ENCODE results near the gene ZNF79.

ZNF79 gene

DNA sequence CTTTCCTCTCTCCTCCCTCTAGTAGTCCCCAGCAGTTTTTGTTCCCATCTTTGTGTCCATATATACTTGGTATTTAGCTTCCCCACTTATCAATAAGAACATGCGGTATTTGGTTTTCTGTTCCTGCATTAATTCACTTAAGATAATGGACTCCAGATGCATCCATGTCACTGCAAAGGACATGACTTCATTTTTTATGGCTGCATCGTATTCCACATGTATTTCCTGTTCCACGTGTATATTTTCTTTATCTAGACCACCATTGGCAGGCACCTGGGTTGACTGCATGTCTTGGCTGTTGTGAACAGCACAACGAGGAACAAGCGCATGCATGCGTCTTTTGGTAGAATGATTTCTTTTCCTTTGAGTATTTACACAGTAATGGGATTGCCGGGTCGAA is 6.2 kb downstream of the ZNF79 start:
- DNase-seq: no peak

DNA sequence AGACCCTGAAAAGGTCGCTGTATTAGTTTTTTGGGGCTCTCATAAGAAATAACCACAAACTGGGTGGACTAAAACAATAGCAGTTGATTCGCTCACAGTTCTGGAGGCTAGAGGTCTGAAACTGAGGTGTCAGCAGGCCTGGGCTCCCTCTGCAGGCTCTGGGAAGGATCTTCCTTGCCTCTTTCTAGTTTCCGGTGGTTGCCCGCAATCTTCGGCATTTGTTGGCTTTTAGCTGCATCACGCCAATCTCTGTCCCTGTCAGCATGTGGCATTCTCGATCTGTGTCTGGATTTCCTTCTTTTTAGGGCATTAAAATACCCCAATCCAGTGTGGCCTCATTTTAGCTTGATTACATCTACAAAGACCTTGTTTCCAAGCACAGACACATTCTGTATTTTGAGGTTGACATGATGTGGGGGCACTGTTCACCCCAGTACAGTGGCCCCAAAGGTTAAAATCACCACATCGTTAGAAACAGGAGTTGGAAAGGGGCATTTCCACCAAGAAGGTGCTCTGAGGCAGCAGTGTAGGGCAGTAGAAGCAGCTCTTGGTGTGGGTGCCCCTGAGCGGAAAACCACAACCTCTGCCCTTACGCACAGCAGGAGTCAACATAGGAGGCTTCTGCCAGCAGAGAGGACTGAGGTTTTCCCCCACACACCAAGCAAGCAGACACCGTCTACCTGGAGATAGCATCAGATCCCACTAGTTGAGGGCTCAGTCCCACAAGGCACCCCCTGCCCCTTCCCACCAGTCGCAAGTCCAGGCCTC is 13.5 kb downstream of the ZNF79 start:
- DNase-seq: peak; percentile 41

DNA sequence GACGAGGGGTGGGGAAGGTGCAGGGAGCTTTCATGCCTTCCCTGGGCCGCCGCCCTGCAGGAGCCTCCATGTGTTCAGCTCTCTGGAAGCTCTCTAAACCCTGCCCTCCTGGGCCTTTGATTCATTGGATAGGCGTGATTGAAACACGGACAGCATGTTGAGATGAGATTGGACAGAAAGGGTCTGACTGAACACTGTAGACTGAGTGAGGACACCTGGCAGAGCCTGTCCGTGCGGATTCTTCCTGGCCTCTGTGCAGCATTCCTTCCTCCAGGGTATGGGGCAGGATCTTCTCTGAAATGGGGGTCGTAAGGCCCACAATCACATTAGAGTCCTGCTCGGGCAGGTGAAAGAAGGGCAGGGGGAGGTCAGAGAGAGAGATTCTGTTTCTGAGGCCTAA is 14.2 kb downstream of the ZNF79 start:
- DNase-seq: no peak

DNA sequence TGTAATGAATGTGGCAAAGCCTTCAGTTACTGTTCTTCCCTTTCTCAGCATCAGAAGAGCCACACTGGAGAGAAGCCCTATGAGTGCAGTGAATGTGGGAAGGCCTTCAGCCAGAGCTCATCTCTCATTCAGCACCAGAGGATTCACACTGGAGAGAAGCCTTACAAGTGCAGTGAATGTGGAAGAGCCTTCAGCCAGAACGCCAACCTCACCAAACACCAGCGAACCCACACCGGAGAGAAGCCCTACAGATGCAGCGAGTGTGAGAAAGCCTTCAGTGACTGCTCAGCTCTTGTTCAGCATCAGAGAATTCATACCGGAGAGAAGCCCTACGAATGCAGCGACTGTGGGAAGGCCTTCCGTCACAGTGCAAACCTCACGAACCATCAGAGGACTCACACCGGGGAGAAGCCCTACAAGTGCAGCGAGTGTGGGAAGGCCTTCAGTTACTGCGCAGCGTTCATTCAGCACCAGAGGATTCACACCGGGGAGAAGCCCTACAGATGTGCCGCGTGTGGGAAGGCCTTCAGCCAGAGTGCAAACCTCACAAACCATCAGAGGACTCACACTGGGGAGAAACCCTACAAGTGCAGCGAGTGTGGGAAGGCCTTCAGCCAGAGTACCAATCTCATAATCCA is 20.2 kb downstream of the ZNF79 start:
- no peak for DNase-seq

GRCh38 chr9:127444921-127445850 is 21.0 kb downstream of the ZNF79 start:
- DNase-seq: no peak

DNA sequence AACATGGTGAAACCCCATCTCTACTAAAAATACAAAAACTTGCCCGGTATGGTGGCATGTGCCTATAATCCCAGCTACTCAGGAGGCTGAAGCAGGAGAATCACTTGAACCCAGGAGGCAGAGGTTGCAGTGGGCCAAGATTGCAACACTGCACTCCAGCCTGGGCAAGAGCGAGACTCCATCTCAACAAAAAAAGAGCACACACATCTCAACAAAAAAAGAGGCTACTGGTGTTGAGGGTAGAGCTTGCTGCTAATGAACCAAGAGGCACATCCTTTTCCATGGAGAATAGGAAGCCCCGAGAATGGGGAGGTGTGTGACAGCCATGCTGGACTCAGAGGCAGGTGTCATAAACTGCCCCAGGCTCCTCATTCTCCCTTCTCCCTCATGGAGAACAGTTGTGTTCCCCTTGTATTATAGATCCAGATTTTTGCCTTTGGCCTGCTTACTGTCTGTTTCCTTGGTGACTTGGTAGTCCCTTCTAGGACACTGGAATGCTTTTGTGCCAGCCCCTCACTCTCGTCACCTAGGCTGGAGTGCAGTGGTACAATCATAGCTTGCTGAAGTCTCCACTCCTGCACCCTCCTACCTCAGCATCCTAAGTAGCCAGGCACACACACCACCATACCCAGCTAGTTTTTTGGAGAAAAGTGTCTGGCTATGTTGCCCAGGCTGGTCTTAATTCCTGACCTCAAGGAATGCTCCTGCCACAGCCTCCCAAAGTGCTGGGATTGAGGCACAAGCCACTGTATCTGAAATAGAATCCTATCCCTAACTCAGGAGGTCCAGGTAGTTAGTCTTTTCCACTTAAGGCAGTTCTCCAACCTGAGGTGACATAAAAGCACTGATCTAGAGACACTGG is 21.9 kb downstream of the ZNF79 start:
- no peak for DNase-seq

DNA sequence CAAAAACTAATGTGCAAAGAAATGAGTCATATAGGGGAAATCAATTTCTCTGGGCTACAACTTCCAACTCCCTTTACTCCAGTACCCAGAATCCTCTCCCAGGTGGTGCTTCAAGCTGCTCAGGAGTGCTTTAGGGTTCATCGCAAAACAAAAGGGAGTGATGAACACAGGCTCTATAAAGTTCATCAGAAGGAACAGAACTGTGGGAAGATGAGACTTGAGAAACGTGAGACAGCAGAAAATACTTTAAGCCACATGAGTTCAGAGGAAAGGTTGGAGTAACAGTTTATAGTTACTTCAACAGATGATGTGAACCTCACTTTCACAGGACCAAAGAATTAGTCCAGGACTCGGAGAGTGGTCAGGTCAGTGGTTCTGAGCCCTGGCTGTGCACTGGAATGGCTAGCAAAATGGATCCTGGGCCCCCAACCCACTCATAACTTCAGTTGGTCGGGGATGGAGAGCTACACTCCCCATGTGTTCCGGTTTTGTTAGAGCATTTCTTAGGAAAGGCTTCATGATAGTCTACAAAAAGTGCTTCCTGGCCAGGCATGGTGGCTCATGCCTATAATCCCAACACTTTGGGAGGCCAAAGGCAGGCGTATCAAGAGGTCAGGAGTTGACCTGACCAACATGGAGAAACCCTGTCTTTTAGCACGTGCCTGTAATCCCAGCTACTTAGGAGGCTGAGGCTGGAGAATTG is 22.7 kb downstream of the ZNF79 start:
- no peak for DNase-seq

GRCh38 chr9:127447416-127448111 is 23.4 kb downstream of the ZNF79 start:
- no peak for DNase-seq

- no peak for DNase-seq
Measured at GRCh38 chr9:127448112-127448805, 24.1 kb downstream of the ZNF79 start.

DNA sequence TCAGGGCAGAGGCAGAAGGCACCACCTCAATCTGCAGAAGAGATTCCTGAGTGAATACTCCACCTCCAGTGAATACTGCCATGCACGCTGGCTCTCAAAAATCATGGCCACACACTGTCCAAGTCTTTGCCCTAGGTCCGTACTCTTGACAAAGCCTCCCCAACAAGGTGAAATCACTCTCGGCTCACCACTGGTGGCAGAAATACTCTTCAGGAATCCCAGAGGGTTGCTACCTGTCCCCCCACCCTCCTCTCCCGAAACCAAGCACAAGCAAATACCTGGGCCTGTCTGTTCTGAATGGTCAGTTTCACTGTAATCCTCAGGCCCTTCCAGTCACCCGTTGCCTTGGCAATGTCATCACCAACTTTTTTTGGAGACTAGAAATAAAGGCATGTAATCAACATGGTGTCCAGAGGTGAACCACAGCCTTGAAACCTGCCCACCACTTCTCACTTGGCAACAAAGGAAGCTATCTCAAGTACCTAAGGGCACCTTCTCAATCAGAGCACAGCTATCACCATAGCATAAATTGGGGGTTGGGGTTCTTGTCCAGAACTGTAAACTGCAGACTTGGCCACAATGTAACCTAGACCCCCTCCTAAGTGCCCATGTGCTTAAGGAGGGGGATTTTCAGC is 25.3 kb downstream of the ZNF79 start:
- no peak for DNase-seq

- DNase-seq: no peak
Measured at GRCh38 chr9:127450243-127450760, 26.1 kb downstream of the ZNF79 start.

GRCh38 chr9:127450830-127451607 is 26.8 kb downstream of the ZNF79 start, which contains the start of the genes LRSAM1 and RPL12:
Gene LRSAM1 (plus strand): TSS chr9:127451510. CDS start chr9:127454528, 3,018 bp downstream.
Gene RPL12 (minus strand): TSS chr9:127451406. CDS start chr9:127451317, 89 bp downstream.
- DNase-seq: peak; percentile 99

- no peak for DNase-seq
Measured at GRCh38 chr9:127451608-127451857, 27.4 kb downstream of the ZNF79 start.

DNA sequence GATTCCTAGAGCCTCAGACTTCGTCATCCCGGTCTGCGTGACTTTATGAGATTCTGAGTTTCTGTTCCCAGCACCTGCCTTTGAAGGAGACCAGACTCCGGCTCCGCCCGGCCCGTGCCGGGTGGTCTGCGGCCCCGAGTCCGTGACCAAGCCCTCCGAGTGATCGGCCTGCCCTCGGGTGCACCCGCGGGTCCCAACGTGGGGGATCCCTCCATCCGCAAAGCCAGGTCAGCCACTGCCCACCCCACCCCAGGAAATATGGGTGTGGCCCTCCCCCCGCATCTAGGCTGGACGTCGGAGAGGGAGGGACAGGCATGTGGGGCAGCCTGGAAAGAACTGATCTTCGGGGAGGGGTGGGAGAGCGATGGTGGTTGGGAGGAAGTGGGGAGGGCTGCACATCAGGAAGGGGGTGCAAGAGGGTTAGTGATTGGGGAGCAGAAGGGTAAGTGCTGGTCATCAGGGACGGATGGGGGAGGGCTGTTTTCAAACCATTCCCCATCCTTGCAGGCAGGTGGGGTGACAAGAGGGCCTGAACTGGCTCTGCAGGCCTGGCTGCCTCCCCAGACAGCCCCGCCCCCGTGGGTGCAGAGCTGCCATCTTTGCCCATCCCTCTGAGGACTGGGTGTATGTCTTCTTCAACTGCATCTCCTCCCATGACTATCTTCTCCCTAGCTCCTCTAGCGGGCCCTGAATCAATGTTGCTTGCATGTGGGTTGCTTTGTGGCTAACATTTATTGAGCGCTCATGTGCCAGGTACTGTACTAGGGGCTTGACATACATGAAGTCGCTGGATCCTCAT is 27.9 kb downstream of the ZNF79 start:
- DNase-seq: peak; percentile 43

DNA sequence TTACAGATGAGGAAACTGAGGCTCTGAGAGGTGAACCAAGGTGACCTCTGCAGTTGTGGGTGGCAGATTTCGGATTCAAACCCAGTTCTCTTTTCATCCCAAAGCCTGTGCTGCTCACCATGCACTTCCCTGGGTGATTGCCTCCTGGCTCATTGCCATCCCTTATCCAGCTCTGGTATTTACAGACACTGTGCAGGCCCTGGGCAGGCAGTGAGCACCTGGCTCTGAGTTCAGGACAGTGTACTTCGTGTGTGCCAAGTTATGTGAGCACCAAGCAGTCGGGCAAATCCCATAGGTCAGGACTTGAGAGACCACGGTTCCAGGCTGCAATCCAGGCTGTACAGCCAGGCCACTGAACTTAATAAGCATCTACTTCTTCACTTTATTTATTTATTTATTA is 28.5 kb downstream of the ZNF79 start:
- no peak for DNase-seq

- DNase-seq: peak; percentile 40
Measured at GRCh38 chr9:127455324-127455992, 31.3 kb downstream of the ZNF79 start.

GRCh38 chr9:127457191-127457878 is 33.2 kb downstream of the ZNF79 start:
- DNase-seq: no peak

Measured in CD4-positive, alpha-beta T cell treated with Interleukin-17A for 4 hours (primary cell).